HTERT RPE-1 (cell line): ENCODE data around the gene ZNRD2.
"Not testable (repeated sequence)": the region's sequence is repeated elsewhere in the genome, so short reads cannot be mapped to it uniquely, and the experiment has no call there.

Experiments used
- in situ Hi-C: fragments of 300-500 bp; cut with MboI; formaldehyde crosslinking; loops from 4 replicates; pipeline ENCODE4 v1.14.3; 2020; ENCODE audit warnings: low sequenced_read_pairs

The ZNRD2 gene

GRCh38 chr11:65554842-65555430 is 15.3 kb upstream of the ZNRD2 start:
- in situ Hi-C loops = no loop called here

- in situ Hi-C loops = no loop called here
Measured at GRCh38 chr11:65555693-65556231, 14.5 kb upstream of the ZNRD2 start.

GRCh38 chr11:65556470-65557279 is 13.6 kb upstream of the ZNRD2 start:
- in situ Hi-C loops = no loop called here

- in situ Hi-C loops = no loop called here
Measured at GRCh38 chr11:65557280-65558001, 12.8 kb upstream of the ZNRD2 start.

GRCh38 chr11:65558002-65558929 is 12.0 kb upstream of the ZNRD2 start, which contains the start of gene LTBP3:
TSS of gene LTBP3 (minus strand) at chr11:65558359. CDS start at chr11:65557959, 400 bp downstream.
- in situ Hi-C loops = no loop called here

GRCh38 chr11:65558930-65559509 is 11.3 kb upstream of the ZNRD2 start:
- in situ Hi-C loops = no loop called here

- in situ Hi-C loops = no loop called here
Measured at GRCh38 chr11:65559535-65559934, 10.7 kb upstream of the ZNRD2 start.

- in situ Hi-C loops = no loop called here
Measured at GRCh38 chr11:65559951-65560537, 10.2 kb upstream of the ZNRD2 start.

GRCh38 chr11:65560555-65561418 is 9.5 kb upstream of the ZNRD2 start:
- in situ Hi-C loops = no loop called here

- in situ Hi-C loops = no loop called here
Measured at GRCh38 chr11:65562020-65562419, 8.3 kb upstream of the ZNRD2 start.

- in situ Hi-C loops = no loop called here
Measured at GRCh38 chr11:65562788-65563187, 7.5 kb upstream of the ZNRD2 start.

- in situ Hi-C loops = no loop called here
Measured at GRCh38 chr11:65563601-65564000, 6.7 kb upstream of the ZNRD2 start.

- in situ Hi-C loops = not testable (repeated sequence)
Measured at GRCh38 chr11:65564879-65565559, 5.3 kb upstream of the ZNRD2 start.

GRCh38 chr11:65565624-65566453 is 4.4 kb upstream of the ZNRD2 start:
- in situ Hi-C loops = no loop called here

- in situ Hi-C loops = no loop called here
Measured at GRCh38 chr11:65569164-65569972, 909 bp upstream of the ZNRD2 start.

- in situ Hi-C loops = no loop called here
Measured at GRCh38 chr11:65571420-65571819, 1.1 kb downstream of the ZNRD2 start.
